ENCODE data around the gene ITPR2. TPM values are rescaled to one million over a fixed set of nuclear protein-coding genes. Genes with fewer than 3 reads are reported as not detected.

The ITPR2 gene
- polyA plus RNA-seq, 2 of the 4 experiments (the other 2 are of a cell fraction) = 3.1 to 8.1 TPM

DNA sequence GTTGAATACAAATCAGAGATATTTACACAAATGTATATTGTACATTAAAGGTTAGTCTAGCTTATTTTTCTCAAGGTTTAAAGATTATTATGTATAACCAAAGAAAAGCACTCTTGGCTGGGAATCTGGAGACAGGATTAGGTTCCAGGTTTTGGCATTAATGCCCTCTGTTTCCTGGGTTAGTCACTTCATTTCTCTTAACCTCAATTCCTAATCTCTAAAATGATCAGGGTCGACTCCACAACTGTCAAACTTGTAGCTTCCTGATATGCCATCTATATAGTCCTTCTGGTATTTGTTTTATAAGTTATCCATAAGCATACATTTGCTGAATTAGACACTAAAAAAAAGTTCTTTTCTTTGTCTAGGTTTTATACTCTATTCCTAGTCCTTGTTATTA is 2.6 kb downstream of the ITPR2 start:
- Histone ChIP-seq H3K9me3 (no peaks in the 10 kb centered on the region), H3K27ac (no peak overlapping the region), H3K4me2 (no peak overlapping the region), H3K4me1 (no peaks in the 10 kb centered on the region), H3K4me3 (no peak overlapping the region)
- WGBS (ENCODE audit: missing lambda C conversion rate) = 53% methylated on average over 1 of the region's 1 CpG
- TF ChIP-seq HOXB13 (CRISPR knock-in tag; IDR thresholded peaks at IDR 0.05; ENCODE audit: low read depth) (no peak), CBX2 (IDR thresholded peaks at IDR 0.05; ENCODE audit: borderline replicate concordance, low read depth) (no peak), POLR2A (IDR thresholded peaks at IDR 0.05; ENCODE audit: low read length) (no peak), NFE2L2 (conservative IDR thresholded peaks at IDR 0.05; ENCODE audit: low read length) (no peak), CEBPB (IDR thresholded peaks at IDR 0.05) (no peak), SMC3 (IDR thresholded peaks at IDR 0.05) (no peak)
- no peak for DNase-seq (ENCODE audit: low read depth in 1 of 2, low spot score in 1 of 2)
- no peak for ATAC-seq
- FAIRE-seq = no peak
- CTCF ChIA-PET = interaction anchor here (0.8 to 1.8 kb wide), 3 partner anchors 13 to 129 kb away, joined by 3 to 5 read pairs (median 3); no protein-coding TSS in a partner anchor
- POLR2A ChIA-PET = no interaction called here

DNA sequence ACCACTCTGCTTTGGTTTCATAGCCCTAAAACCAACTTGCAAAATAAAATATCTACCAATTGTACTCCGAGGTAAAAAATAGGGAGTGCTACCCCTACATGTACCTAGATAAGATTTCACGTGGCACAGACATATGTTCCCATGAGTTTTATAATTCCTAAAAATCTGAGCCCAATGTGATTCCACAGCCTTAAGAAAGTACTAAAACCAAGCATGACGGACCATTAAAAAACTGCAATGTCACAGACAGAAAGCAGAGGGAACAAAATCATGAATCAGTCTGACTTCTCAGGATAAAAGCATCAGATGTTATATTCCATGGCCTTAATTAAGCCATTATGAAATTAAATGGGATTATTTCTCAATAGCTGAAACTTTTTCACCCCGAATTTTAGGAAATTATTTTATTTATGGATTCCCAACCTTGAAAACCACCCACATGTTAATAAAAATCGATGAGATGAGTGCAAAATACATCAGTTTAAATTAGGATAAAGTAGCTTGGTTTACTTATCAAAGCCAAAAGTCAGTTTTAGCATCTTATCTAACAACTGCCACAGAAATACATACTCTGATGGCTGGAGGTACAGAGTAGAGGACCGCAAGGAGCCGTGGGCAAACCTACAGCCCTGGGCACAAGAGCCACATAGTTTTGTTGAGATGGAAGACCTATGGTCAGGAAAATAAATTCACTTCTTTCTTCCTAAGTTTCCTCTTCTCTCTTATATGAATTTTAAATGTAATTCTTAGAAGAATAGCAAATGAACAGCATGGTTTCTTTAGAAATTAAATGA is 4.5 kb downstream of the ITPR2 start:
- Histone ChIP-seq H3K4me1 (no peaks in the 10 kb centered on the region), H3K4me3 (no peak overlapping the region), H3K4me2 (no peak overlapping the region), H3K27ac (no peak overlapping the region), H3K9me3 (no peaks in the 10 kb centered on the region)
- WGBS (ENCODE audit: missing lambda C conversion rate) = 79% methylated on average over 7 of the region's 7 CpGs
- CTCF ChIA-PET = no interaction called here
- ATAC-seq (no peak), DNase-seq (ENCODE audit: low read depth in 1 of 2, low spot score in 1 of 2) (no peak), FAIRE-seq (no peak)
- TF ChIP-seq EP300 (IDR thresholded peaks at IDR 0.05) (no peak), CHD2 (IDR thresholded peaks at IDR 0.05; ENCODE audit: low read length, partially characterized antibody) (no peak), FOSL2 (IDR thresholded peaks at IDR 0.05) (no peak), FOSL2 (CRISPR knock-in tag; IDR thresholded peaks at IDR 0.05) (no peak), TP53 (CRISPR knock-in tag; IDR thresholded peaks at IDR 0.05) (no peak), NR3C1 (IDR thresholded peaks at IDR 0.05) (no peak), RNF2 (IDR thresholded peaks at IDR 0.05; ENCODE audit: borderline replicate concordance, low read depth) (no peak), HOXA7 (CRISPR knock-in tag; IDR thresholded peaks at IDR 0.05) (no peak)
- TF ChIP-seq, protein P1, sequence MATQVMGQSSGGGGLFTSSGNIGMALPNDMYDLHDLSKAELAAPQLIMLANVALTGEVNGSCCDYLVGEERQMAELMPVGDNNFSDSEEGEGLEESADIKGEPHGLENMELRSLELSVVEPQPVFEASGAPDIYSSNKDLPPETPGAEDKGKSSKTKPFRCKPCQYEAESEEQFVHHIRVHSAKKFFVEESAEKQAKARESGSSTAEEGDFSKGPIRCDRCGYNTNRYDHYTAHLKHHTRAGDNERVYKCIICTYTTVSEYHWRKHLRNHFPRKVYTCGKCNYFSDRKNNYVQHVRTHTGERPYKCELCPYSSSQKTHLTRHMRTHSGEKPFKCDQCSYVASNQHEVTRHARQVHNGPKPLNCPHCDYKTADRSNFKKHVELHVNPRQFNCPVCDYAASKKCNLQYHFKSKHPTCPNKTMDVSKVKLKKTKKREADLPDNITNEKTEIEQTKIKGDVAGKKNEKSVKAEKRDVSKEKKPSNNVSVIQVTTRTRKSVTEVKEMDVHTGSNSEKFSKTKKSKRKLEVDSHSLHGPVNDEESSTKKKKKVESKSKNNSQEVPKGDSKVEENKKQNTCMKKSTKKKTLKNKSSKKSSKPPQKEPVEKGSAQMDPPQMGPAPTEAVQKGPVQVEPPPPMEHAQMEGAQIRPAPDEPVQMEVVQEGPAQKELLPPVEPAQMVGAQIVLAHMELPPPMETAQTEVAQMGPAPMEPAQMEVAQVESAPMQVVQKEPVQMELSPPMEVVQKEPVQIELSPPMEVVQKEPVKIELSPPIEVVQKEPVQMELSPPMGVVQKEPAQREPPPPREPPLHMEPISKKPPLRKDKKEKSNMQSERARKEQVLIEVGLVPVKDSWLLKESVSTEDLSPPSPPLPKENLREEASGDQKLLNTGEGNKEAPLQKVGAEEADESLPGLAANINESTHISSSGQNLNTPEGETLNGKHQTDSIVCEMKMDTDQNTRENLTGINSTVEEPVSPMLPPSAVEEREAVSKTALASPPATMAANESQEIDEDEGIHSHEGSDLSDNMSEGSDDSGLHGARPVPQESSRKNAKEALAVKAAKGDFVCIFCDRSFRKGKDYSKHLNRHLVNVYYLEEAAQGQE (IDR thresholded peaks at IDR 0.05) = no peak
- POLR2A ChIA-PET = no interaction called here

DNA sequence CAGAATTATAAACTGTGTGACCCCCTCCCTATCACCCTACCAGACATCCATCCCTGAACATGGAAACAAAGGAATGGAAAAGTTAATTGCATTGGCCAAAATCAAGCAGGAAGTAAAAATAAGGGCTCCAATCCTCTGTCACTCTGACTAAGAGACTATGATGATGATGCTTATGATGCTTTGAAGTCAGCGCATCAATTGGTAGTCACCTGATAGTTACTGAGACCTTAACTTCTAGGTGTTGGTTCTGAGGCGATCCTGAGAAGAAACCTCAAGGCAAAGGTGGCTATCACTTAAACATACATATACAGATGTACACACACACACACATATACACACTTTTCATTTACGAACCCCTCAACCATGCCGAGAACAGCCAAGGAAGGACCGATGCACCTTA is 6.6 kb downstream of the ITPR2 start:
- ATAC-seq (no peak), DNase-seq (ENCODE audit: low read depth in 1 of 2, low spot score in 1 of 2) (no peak), FAIRE-seq (no peak)
- Histone ChIP-seq H3K4me1 (peaks cover 4% of the 10 kb centered on the region; the same call in 1 of the 3 replicates), H3K4me3 (no peak overlapping the region), H3K4me2 (no peak overlapping the region), H3K27ac (no peak overlapping the region), H3K9me3 (no peaks in the 10 kb centered on the region)
- 95% methylated on average over 5 of the region's 5 CpGs for WGBS (ENCODE audit: missing lambda C conversion rate)
- ChIA-PET POLR2A (no interaction called here), CTCF (interaction anchor here (1.7 kb wide), 1 partner anchor 19 kb away, joined by 6 read pairs; no protein-coding TSS in a partner anchor)
- TF ChIP-seq, protein P2, sequence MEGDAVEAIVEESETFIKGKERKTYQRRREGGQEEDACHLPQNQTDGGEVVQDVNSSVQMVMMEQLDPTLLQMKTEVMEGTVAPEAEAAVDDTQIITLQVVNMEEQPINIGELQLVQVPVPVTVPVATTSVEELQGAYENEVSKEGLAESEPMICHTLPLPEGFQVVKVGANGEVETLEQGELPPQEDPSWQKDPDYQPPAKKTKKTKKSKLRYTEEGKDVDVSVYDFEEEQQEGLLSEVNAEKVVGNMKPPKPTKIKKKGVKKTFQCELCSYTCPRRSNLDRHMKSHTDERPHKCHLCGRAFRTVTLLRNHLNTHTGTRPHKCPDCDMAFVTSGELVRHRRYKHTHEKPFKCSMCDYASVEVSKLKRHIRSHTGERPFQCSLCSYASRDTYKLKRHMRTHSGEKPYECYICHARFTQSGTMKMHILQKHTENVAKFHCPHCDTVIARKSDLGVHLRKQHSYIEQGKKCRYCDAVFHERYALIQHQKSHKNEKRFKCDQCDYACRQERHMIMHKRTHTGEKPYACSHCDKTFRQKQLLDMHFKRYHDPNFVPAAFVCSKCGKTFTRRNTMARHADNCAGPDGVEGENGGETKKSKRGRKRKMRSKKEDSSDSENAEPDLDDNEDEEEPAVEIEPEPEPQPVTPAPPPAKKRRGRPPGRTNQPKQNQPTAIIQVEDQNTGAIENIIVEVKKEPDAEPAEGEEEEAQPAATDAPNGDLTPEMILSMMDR (IDR thresholded peaks at IDR 0.05) = no peak
- TF ChIP-seq SREBF2 (IDR thresholded peaks at IDR 0.05) (no peak), TP53 (CRISPR knock-in tag; IDR thresholded peaks at IDR 0.05) (no peak)

All from A549 (cell line).